ENCODE data around the gene TLE3. TPM values are rescaled to one million over a fixed set of nuclear protein-coding genes. Genes with fewer than 3 reads are reported as not detected.

The TLE3 gene
- total and polyA plus RNA-seq, 2 of the 4 experiments (the other 2 are of a cell fraction) = 6.5 to 16.3 TPM

GRCh38 chr15:70053716-70054229 lies 43.9 kb downstream of the TLE3 start:
- Histone ChIP-seq H2AK5ac (ENCODE audit: low read depth, low read length) (no peak overlapping the region), H3K79me1 (ENCODE audit: low read depth in 1 of 2, low read length in 2 of 2) (no peaks in the 10 kb centered on the region), H3K23ac (ENCODE audit: low read depth, low read length) (no peak overlapping the region), H4K91ac (ENCODE audit: insufficient read depth, low read depth, low read length) (no peak overlapping the region), H3K9me3 (ENCODE audit: control insufficient read depth, insufficient read depth, low read length) (no peaks in the 10 kb centered on the region), H2BK5ac (ENCODE audit: low read depth, low read length, poor library complexity, severe bottlenecking) (no peak overlapping the region), H3K18ac (ENCODE audit: low read depth, low read length) (no peak overlapping the region), H3K4me1 (ENCODE audit: control insufficient read depth, insufficient read depth, low read length) (no peaks in the 10 kb centered on the region), H3K9ac (ENCODE audit: low read depth, low read length) (no peak overlapping the region), H2AK9ac (replicated peaks; ENCODE audit: low read depth, low read length, poor library complexity) (no peak overlapping the region), H3K36me3 (ENCODE audit: control insufficient read depth, insufficient read depth, low read length) (peaks cover 88% of the 10 kb centered on the region), H3K4me3 (ENCODE audit: insufficient read depth, low read depth, low read length) (no peak overlapping the region), H2BK20ac (ENCODE audit: low read depth, low read length) (no peak overlapping the region), H3K27ac (ENCODE audit: insufficient read depth, low read length) (no peak overlapping the region), H2BK15ac (ENCODE audit: low read depth, low read length) (no peak overlapping the region), H4K8ac (ENCODE audit: low read depth in 2 of 2, low read length in 2 of 2) (no peak overlapping the region), H2AFZ (replicated peaks; ENCODE audit: low read length, poor library complexity) (no peak overlapping the region), H3K56ac (ENCODE audit: extremely low read depth, insufficient read depth, low read length) (no peak overlapping the region), H4K20me1 (ENCODE audit: insufficient read depth, low read length) (peaks cover 5% of the 10 kb centered on the region), H3K4me2 (ENCODE audit: low read depth, low read length) (no peak overlapping the region), H3K27me3 (ENCODE audit: control insufficient read depth, insufficient read depth, low read length) (no peaks in the 10 kb centered on the region), H4K5ac (ENCODE audit: low read depth, low read length) (no peak overlapping the region), H2BK120ac (ENCODE audit: low read depth, low read length) (no peak overlapping the region), H3K4ac (ENCODE audit: low read depth, low read length) (no peak overlapping the region), H3K9me1 (ENCODE audit: insufficient read depth, low read length) (no peaks in the 10 kb centered on the region), H3K14ac (replicated peaks; ENCODE audit: low read depth, low read length) (no peak overlapping the region)
- dilution Hi-C loops (cut with HindIII; ENCODE audit: low sequenced_read_pairs, unreplicated experiment) (no loop called here), intact Hi-C loops (cut with micrococcal nuclease) (no loop called here), in situ Hi-C loops (cut with MboI; ENCODE audit: low sequenced_read_pairs) (no loop called here)
- 87% methylated on average over 5 of the region's 11 CpGs; no CpG with 5 or more reads in 1 of the 2 experiments for WGBS, 2 experiments (ENCODE audit: extremely low coverage in 2 of 2, insufficient read length in 1 of 2)
- DNase-seq (no peak), ATAC-seq (ENCODE audit: low read depth) (no peak)
- no peak for TF ChIP-seq SMC3 (IDR thresholded peaks at IDR 0.05; ENCODE audit: low read depth, low read length)
- no peak for TF ChIP-seq MXI1 (IDR thresholded peaks at IDR 0.05; ENCODE audit: borderline replicate concordance, low read depth, low read length)
- TF ChIP-seq POLR2A (IDR thresholded peaks at IDR 0.05; ENCODE audit: low read depth, low read length) = no peak
- no peak for TF ChIP-seq CTCF (conservative IDR thresholded peaks at IDR 0.05; ENCODE audit: low read depth, low read length)
- TF ChIP-seq RAD21 (IDR thresholded peaks at IDR 0.05; ENCODE audit: low read length) = no peak
- TF ChIP-seq CHD1 (IDR thresholded peaks at IDR 0.05; ENCODE audit: low read depth, low read length) = no peak
- no peak for TF ChIP-seq RCOR1 (IDR thresholded peaks at IDR 0.05; ENCODE audit: insufficient replicate concordance, low read length)
- no peak for TF ChIP-seq MAZ (IDR thresholded peaks at IDR 0.05; ENCODE audit: borderline replicate concordance, low read depth, low read length)
- no peak for TF ChIP-seq USF2 (IDR thresholded peaks at IDR 0.05; ENCODE audit: low read depth, low read length)
- TF ChIP-seq ELK1 (IDR thresholded peaks at IDR 0.05; ENCODE audit: borderline replicate concordance, low read depth, low read length) = no peak
- no peak for TF ChIP-seq CEBPB (IDR thresholded peaks at IDR 0.05; ENCODE audit: low read depth, low read length)
- no peak for TF ChIP-seq BHLHE40 (IDR thresholded peaks at IDR 0.05; ENCODE audit: low read depth, low read length)
- BruUV-seq (replicated peaks) = no TSS peak
- ChIA-PET POLR2A (ENCODE audit: unreplicated experiment) (no interaction called here), CTCF (interaction anchor here (0.6 kb wide), 1 partner anchor 412 kb away, joined by 3 read pairs; no protein-coding TSS in a partner anchor)
